ENCODE data around the gene LIPT2.

LIPT2 gene

GRCh38 chr11:74465291-74465708 lies 28.2 kb downstream of the LIPT2 start:
- peak in 1 of 2 donors; percentile 43 for DNase-seq
- Histone ChIP-seq H3K27ac (ENCODE audit: low read depth, low read length) (no peak overlapping the region), H3K79me2 (ENCODE audit: control insufficient read depth, insufficient read depth, low read length, poor library complexity) (no peaks in the 10 kb centered on the region), H4K91ac (ENCODE audit: low read depth, low read length) (no peak overlapping the region), H3K23ac (ENCODE audit: low read length) (no peak overlapping the region), H3K18ac (ENCODE audit: low read length) (no peak overlapping the region), H2AFZ (ENCODE audit: insufficient read depth, low read length, poor library complexity) (no peak overlapping the region), H3K14ac (ENCODE audit: low read length) (no peak overlapping the region), H3K4ac (ENCODE audit: low read depth, low read length) (no peak overlapping the region), H4K8ac (ENCODE audit: low read depth, low read length) (no peak overlapping the region), H3K4me2 (ENCODE audit: low read length) (no peak overlapping the region), H2BK12ac (ENCODE audit: low read length) (no peak overlapping the region), H3K79me1 (ENCODE audit: low read length) (peaks cover 4% of the 10 kb centered on the region), H3K36me3 (ENCODE audit: control insufficient read depth in 1 of 2, insufficient read depth in 2 of 2, low read length in 2 of 2) (no peaks in the 10 kb centered on the region), H4K12ac (ENCODE audit: low read depth, low read length) (no peak overlapping the region), H3K4me1 (ENCODE audit: control insufficient read depth in 1 of 2, insufficient read depth in 2 of 2, low read length in 2 of 2) (peaks cover 15 to 18% of the 10 kb centered on the region in 2 experiments), H3K9me3 (ENCODE audit: insufficient read depth, low read depth, low read length) (no peaks in the 10 kb centered on the region), H2BK120ac (ENCODE audit: insufficient read depth, low read length, poor library complexity) (no peak overlapping the region), H3K4me3 (ENCODE audit: low read depth, low read length) (no peak overlapping the region), H2BK5ac (ENCODE audit: low read depth, low read length, poor library complexity) (no peak overlapping the region), H3K9ac (ENCODE audit: low read length) (no peak overlapping the region), H2AK5ac (ENCODE audit: low read length) (no peak overlapping the region), H3K27me3 (ENCODE audit: insufficient read depth, low read length) (no peaks in the 10 kb centered on the region)
- no CpG with 5 or more reads among the region's 2 CpGs for WGBS (ENCODE audit: extremely low coverage, insufficient coverage, insufficient read length)

- Histone ChIP-seq H3K79me1 (ENCODE audit: low read length) (peaks cover 4% of the 10 kb centered on the region), H3K4ac (ENCODE audit: low read depth, low read length) (no peak overlapping the region), H3K14ac (ENCODE audit: low read length) (no peak overlapping the region), H2AFZ (ENCODE audit: insufficient read depth, low read length, poor library complexity) (no peak overlapping the region), H2BK120ac (ENCODE audit: insufficient read depth, low read length, poor library complexity) (no peak overlapping the region), H2BK5ac (ENCODE audit: low read depth, low read length, poor library complexity) (no peak overlapping the region), H3K27me3 (ENCODE audit: insufficient read depth, low read length) (no peaks in the 10 kb centered on the region), H3K79me2 (ENCODE audit: control insufficient read depth, insufficient read depth, low read length, poor library complexity) (no peaks in the 10 kb centered on the region), H3K4me1 (ENCODE audit: control insufficient read depth in 1 of 2, insufficient read depth in 2 of 2, low read length in 2 of 2) (peaks cover 17 to 19% of the 10 kb centered on the region in 2 experiments), H3K9me3 (ENCODE audit: insufficient read depth, low read depth, low read length) (no peaks in the 10 kb centered on the region), H3K4me2 (ENCODE audit: low read length) (no peak overlapping the region), H4K91ac (ENCODE audit: low read depth, low read length) (no peak overlapping the region), H4K12ac (ENCODE audit: low read depth, low read length) (no peak overlapping the region), H3K23ac (ENCODE audit: low read length) (no peak overlapping the region), H3K18ac (ENCODE audit: low read length) (no peak overlapping the region), H3K36me3 (ENCODE audit: control insufficient read depth in 1 of 2, insufficient read depth in 2 of 2, low read length in 2 of 2) (no peaks in the 10 kb centered on the region), H3K4me3 (ENCODE audit: low read depth, low read length) (no peak overlapping the region), H3K27ac (ENCODE audit: low read depth, low read length) (no peak overlapping the region), H3K9ac (ENCODE audit: low read length) (no peak overlapping the region), H4K8ac (ENCODE audit: low read depth, low read length) (no peak overlapping the region), H2BK12ac (ENCODE audit: low read length) (no peak overlapping the region), H2AK5ac (ENCODE audit: low read length) (no peak overlapping the region)
- no peak for DNase-seq
- WGBS (ENCODE audit: extremely low coverage, insufficient coverage, insufficient read length), result no CpG with 5 or more reads among the region's 1 CpG
Observed at GRCh38 chr11:74464746-74465145, 28.8 kb downstream of the LIPT2 start.

GRCh38 chr11:74463216-74463615 lies 30.3 kb downstream of the LIPT2 start:
- H3K27ac ChIP-seq (ENCODE audit: low read depth, low read length), result no peak overlapping the region
- no peak overlapping the region for H3K4me3 ChIP-seq (ENCODE audit: low read depth, low read length)
- H4K91ac ChIP-seq (ENCODE audit: low read depth, low read length), result no peak overlapping the region
- no peaks in the 10 kb centered on the region for H3K79me2 ChIP-seq (ENCODE audit: control insufficient read depth, insufficient read depth, low read length, poor library complexity)
- H4K12ac ChIP-seq (ENCODE audit: low read depth, low read length), result no peak overlapping the region
- H3K23ac ChIP-seq (ENCODE audit: low read length), result no peak overlapping the region
- H3K9ac ChIP-seq (ENCODE audit: low read length), result no peak overlapping the region
- H3K4me1 ChIP-seq (ENCODE audit: control insufficient read depth in 1 of 2, insufficient read depth in 2 of 2, low read length in 2 of 2), result peaks cover 17 to 19% of the 10 kb centered on the region in 2 experiments
- H3K79me1 ChIP-seq (ENCODE audit: low read length), result peaks cover 4% of the 10 kb centered on the region
- WGBS (ENCODE audit: extremely low coverage, insufficient coverage, insufficient read length), result no CpG with 5 or more reads among the region's 1 CpG
- no peak overlapping the region for H2BK12ac ChIP-seq (ENCODE audit: low read length)
- no peak overlapping the region for H4K8ac ChIP-seq (ENCODE audit: low read depth, low read length)
- H2AFZ ChIP-seq (ENCODE audit: insufficient read depth, low read length, poor library complexity), result no peak overlapping the region
- DNase-seq, result no peak
- no peaks in the 10 kb centered on the region for H3K27me3 ChIP-seq (ENCODE audit: insufficient read depth, low read length)
- no peak overlapping the region for H2AK5ac ChIP-seq (ENCODE audit: low read length)
- H3K4me2 ChIP-seq (ENCODE audit: low read length), result no peak overlapping the region
- H3K14ac ChIP-seq (ENCODE audit: low read length), result no peak overlapping the region
- H3K36me3 ChIP-seq (ENCODE audit: control insufficient read depth in 1 of 2, insufficient read depth in 2 of 2, low read length in 2 of 2), result no peaks in the 10 kb centered on the region
- no peaks in the 10 kb centered on the region for H3K9me3 ChIP-seq (ENCODE audit: insufficient read depth, low read depth, low read length)
- H3K4ac ChIP-seq (ENCODE audit: low read depth, low read length), result no peak overlapping the region
- H2BK5ac ChIP-seq (ENCODE audit: low read depth, low read length, poor library complexity), result no peak overlapping the region
- H3K18ac ChIP-seq (ENCODE audit: low read length), result no peak overlapping the region
- H2BK120ac ChIP-seq (ENCODE audit: insufficient read depth, low read length, poor library complexity), result no peak overlapping the region

- H2BK120ac ChIP-seq (ENCODE audit: insufficient read depth, low read length, poor library complexity), result no peak overlapping the region
- no peak overlapping the region for H3K9ac ChIP-seq (ENCODE audit: low read length)
- H3K36me3 ChIP-seq (ENCODE audit: control insufficient read depth in 1 of 2, insufficient read depth in 2 of 2, low read length in 2 of 2), result no peaks in the 10 kb centered on the region
- H3K14ac ChIP-seq (ENCODE audit: low read length), result no peak overlapping the region
- no peak overlapping the region for H3K18ac ChIP-seq (ENCODE audit: low read length)
- no peak overlapping the region for H3K4ac ChIP-seq (ENCODE audit: low read depth, low read length)
- H4K91ac ChIP-seq (ENCODE audit: low read depth, low read length), result no peak overlapping the region
- H2AFZ ChIP-seq (ENCODE audit: insufficient read depth, low read length, poor library complexity), result no peak overlapping the region
- no peaks in the 10 kb centered on the region for H3K79me2 ChIP-seq (ENCODE audit: control insufficient read depth, insufficient read depth, low read length, poor library complexity)
- H2AK5ac ChIP-seq (ENCODE audit: low read length), result no peak overlapping the region
- H4K12ac ChIP-seq (ENCODE audit: low read depth, low read length), result no peak overlapping the region
- H3K27me3 ChIP-seq (ENCODE audit: insufficient read depth, low read length), result no peaks in the 10 kb centered on the region
- H4K8ac ChIP-seq (ENCODE audit: low read depth, low read length), result no peak overlapping the region
- H2BK12ac ChIP-seq (ENCODE audit: low read length), result no peak overlapping the region
- H3K27ac ChIP-seq (ENCODE audit: low read depth, low read length), result no peak overlapping the region
- no peak overlapping the region for H3K4me2 ChIP-seq (ENCODE audit: low read length)
- no peak overlapping the region for H2BK5ac ChIP-seq (ENCODE audit: low read depth, low read length, poor library complexity)
- no CpG with 5 or more reads among the region's 5 CpGs for WGBS (ENCODE audit: extremely low coverage, insufficient coverage, insufficient read length)
- no peaks in the 10 kb centered on the region for H3K9me3 ChIP-seq (ENCODE audit: insufficient read depth, low read depth, low read length)
- H3K79me1 ChIP-seq (ENCODE audit: low read length), result peaks cover 4% of the 10 kb centered on the region
- peaks cover 17% of the 10 kb centered on the region in 2 experiments for H3K4me1 ChIP-seq (ENCODE audit: control insufficient read depth in 1 of 2, insufficient read depth in 2 of 2, low read length in 2 of 2)
- no peak overlapping the region for H3K23ac ChIP-seq (ENCODE audit: low read length)
- no peak for DNase-seq
- no peak overlapping the region for H3K4me3 ChIP-seq (ENCODE audit: low read depth, low read length)
Observed at GRCh38 chr11:74462631-74463030, 30.9 kb downstream of the LIPT2 start.

Data from trophoblast cell (in vitro differentiated cells and primary cell).